ENCODE data around the gene TMCO4. TPM values are rescaled to one million over a fixed set of nuclear protein-coding genes. Genes with fewer than 3 reads are reported as not detected.

TMCO4 gene
- total RNA-seq, 1 donor from 2014 or later, result 10.0 TPM

DNA sequence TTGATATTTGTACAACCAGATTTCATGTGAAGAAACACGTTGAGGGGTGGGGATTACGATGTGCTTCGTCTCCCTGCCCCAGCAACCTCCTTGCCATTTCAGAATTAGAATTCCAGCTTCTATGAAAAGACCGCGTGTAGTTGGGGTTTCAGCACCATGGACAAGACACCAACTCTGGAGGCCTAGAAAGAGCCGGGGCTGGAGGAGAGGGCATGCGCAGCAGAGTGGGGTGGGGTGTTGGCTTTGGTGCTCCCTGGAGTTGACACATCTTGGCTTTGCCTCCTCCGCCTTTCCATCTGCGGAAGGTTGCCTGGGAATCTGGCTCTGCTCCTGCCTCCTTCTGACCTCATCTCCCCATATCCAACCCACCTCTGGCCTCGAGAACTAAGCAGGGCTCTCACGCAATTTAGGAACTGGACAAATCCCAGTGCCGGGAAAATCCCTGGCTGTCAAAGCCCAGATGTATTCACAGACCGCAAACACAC lies 123.2 kb downstream of the TMCO4 start:
- Mint-ChIP-seq H3K27ac (ENCODE audit: unreplicated experiment) (no peak overlapping the region), H3K27me3 (ENCODE audit: low read depth) (peaks cover 24% of the 10 kb centered on the region)

GRCh38 chr1:19675797-19676196 lies 123.9 kb downstream of the TMCO4 start:
- Mint-ChIP-seq H3K27me3 (ENCODE audit: low read depth) (peaks cover 27% of the 10 kb centered on the region), H3K9me3 (ENCODE audit: low read depth) (no peaks in the 10 kb centered on the region), H3K27ac (ENCODE audit: unreplicated experiment) (no peak overlapping the region), H3K36me3 (ENCODE audit: low read depth) (no peaks in the 10 kb centered on the region), H3K4me1 (ENCODE audit: low read depth) (no peaks in the 10 kb centered on the region), H3K4me3 (ENCODE audit: unreplicated experiment) (no peak overlapping the region)
- no peak for DNase-seq (ENCODE audit: low spot score)
- TF ChIP-seq CTCF (IDR thresholded peaks at IDR 0.05), result no peak

More for the DNA sequence above, 123.2 kb downstream of the TMCO4 start:
- Mint-ChIP-seq H3K4me3 (ENCODE audit: unreplicated experiment) (no peak overlapping the region), H3K9me3 (ENCODE audit: low read depth) (no peaks in the 10 kb centered on the region), H3K4me1 (ENCODE audit: low read depth) (no peaks in the 10 kb centered on the region), H3K36me3 (ENCODE audit: low read depth) (no peaks in the 10 kb centered on the region)
- TF ChIP-seq CTCF (IDR thresholded peaks at IDR 0.05), result no peak
- no peak for DNase-seq (ENCODE audit: low spot score)

DNA sequence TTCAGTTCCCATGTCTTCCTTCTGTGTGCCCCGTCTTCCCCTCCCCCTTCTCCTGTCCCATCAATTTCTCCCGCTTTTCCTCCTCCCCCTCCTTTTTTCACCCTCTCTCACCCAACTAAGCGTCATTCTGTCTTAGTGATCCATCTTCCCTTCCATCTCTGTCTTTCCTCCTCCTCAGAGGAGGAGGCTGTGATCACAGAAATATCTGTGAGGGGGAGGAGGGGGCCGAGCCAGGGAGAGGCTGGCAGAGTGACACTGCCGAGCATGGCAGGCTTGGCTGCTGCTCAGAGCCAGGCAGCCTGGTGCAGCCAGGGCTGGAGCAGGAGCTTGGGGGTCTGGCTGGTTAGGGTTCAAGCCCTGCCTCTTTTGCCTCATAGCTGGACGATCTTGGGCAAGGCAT lies 127.5 kb downstream of the TMCO4 start:
- no peak overlapping the region for H3K4me3 Mint-ChIP-seq (ENCODE audit: unreplicated experiment)
- H3K9me3 Mint-ChIP-seq (ENCODE audit: low read depth), result no peaks in the 10 kb centered on the region
- H3K27me3 Mint-ChIP-seq (ENCODE audit: low read depth), result peaks cover 45% of the 10 kb centered on the region

GRCh38 chr1:19670787-19671186 lies 128.9 kb downstream of the TMCO4 start:
- H3K9me3 Mint-ChIP-seq (ENCODE audit: low read depth), result no peaks in the 10 kb centered on the region
- H3K27me3 Mint-ChIP-seq (ENCODE audit: low read depth), result peaks cover 56% of the 10 kb centered on the region
- H3K4me3 Mint-ChIP-seq (ENCODE audit: unreplicated experiment), result no peak overlapping the region
- H3K36me3 Mint-ChIP-seq (ENCODE audit: low read depth), result no peaks in the 10 kb centered on the region
- peaks cover 3% of the 10 kb centered on the region for H3K4me1 Mint-ChIP-seq (ENCODE audit: low read depth)
- TF ChIP-seq CTCF (IDR thresholded peaks at IDR 0.05), result no peak
- no peak for DNase-seq (ENCODE audit: low spot score)
- H3K27ac Mint-ChIP-seq (ENCODE audit: unreplicated experiment), result no peak overlapping the region

More for the DNA sequence above, 127.5 kb downstream of the TMCO4 start:
- no peak for DNase-seq (ENCODE audit: low spot score)
- no peak for TF ChIP-seq CTCF (IDR thresholded peaks at IDR 0.05)
- Mint-ChIP-seq H3K27ac (ENCODE audit: unreplicated experiment) (no peak overlapping the region), H3K4me1 (ENCODE audit: low read depth) (no peaks in the 10 kb centered on the region), H3K36me3 (ENCODE audit: low read depth) (no peaks in the 10 kb centered on the region)

GRCh38 chr1:19668888-19669287 lies 130.8 kb downstream of the TMCO4 start:
- Mint-ChIP-seq H3K4me3 (ENCODE audit: unreplicated experiment) (no peak overlapping the region), H3K36me3 (ENCODE audit: low read depth) (no peaks in the 10 kb centered on the region), H3K27ac (ENCODE audit: unreplicated experiment) (no peak overlapping the region), H3K9me3 (ENCODE audit: low read depth) (no peaks in the 10 kb centered on the region), H3K4me1 (ENCODE audit: low read depth) (peaks cover 3% of the 10 kb centered on the region), H3K27me3 (ENCODE audit: low read depth) (peaks cover 55% of the 10 kb centered on the region)
- no peak for TF ChIP-seq CTCF (IDR thresholded peaks at IDR 0.05)
- DNase-seq (ENCODE audit: low spot score), result no peak
